ENCODE data around the gene SPPL2A. TPM values are rescaled to one million over a fixed set of nuclear protein-coding genes. Genes with fewer than 3 reads are reported as not detected.

SPPL2A gene
- total RNA-seq, 2 experiments from 2014 or later = 72.3 to 74.1 TPM

GRCh38 chr15:50751394-50751793 is 14.1 kb downstream of the SPPL2A start:
- Mint-ChIP-seq H3K4me3 (no peak overlapping the region), H3K36me3 (peaks cover 13% of the 10 kb centered on the region), H3K4me1 (peaks cover 9% of the 10 kb centered on the region), H3K9me3 (no peaks in the 10 kb centered on the region), H3K27ac (no peak overlapping the region), H3K27me3 (no peaks in the 10 kb centered on the region)
- no peak for ATAC-seq (ENCODE audit: low read depth)
- POLR2A ChIA-PET = no interaction called here
- no peak for DNase-seq

DNA sequence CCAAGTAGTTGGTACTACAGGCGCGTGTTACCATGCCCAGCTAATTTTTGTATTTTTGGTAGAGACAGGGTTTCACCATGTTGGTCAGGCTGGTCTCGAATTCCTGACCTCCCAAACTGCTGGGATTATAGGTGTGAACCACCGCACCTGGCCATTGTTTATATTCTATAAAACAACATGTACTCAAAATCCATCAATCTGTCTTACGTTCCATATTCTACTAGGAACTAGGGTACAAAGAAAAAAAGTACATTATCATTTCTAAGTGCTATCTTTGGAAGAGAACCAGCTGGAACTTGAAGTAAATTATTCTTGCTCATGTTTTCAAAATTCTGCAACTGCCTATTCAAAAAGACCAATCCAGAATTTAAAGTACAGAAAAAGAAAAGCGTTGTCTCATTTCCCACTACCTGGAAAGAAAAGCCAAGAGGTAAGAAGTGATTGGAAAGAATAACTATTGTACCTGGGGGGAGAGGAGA is 15.2 kb downstream of the SPPL2A start:
- Mint-ChIP-seq H3K27me3 (no peaks in the 10 kb centered on the region), H3K9me3 (no peaks in the 10 kb centered on the region), H3K4me1 (peaks cover 8% of the 10 kb centered on the region), H3K4me3 (no peak overlapping the region), H3K36me3 (peaks cover 12% of the 10 kb centered on the region), H3K27ac (no peak overlapping the region)
- ATAC-seq (ENCODE audit: low read depth) = no peak
- POLR2A ChIA-PET = no interaction called here
- no peak for DNase-seq

- no peak for DNase-seq
- POLR2A ChIA-PET = no interaction called here
- Mint-ChIP-seq H3K27ac (no peak overlapping the region), H3K36me3 (peaks cover 5% of the 10 kb centered on the region), H3K27me3 (no peaks in the 10 kb centered on the region), H3K4me1 (peaks cover 4% of the 10 kb centered on the region), H3K4me3 (no peak overlapping the region), H3K9me3 (no peaks in the 10 kb centered on the region)
- ATAC-seq (ENCODE audit: low read depth) = no peak
These were observed 18.0 kb downstream of the SPPL2A start for GRCh38 chr15:50747523-50747922.

DNA sequence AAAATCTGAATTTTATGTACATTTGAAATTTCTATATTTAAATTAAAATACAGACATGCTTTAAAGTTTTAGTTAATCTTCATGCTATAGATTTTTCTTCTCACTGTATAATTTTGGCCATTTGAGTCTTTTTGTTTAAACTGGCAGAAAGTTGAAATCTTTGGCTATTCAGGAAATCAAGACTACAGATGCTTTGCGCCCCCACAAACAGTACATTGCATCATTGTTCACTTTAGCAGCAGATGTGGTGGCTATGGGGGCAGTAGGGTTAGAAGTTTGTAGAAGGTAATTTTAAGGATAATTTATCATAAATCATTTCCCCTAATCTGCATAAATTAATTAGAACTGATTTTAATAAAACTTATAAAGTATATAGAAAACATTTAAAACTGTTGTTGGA is 20.9 kb downstream of the SPPL2A start:
- POLR2A ChIA-PET = interaction anchor here (0.7 kb wide), 1 partner anchor 325 kb away, joined by 4 read pairs; no protein-coding TSS in a partner anchor
- Mint-ChIP-seq H3K27me3 (no peaks in the 10 kb centered on the region), H3K4me3 (no peak overlapping the region), H3K4me1 (no peaks in the 10 kb centered on the region), H3K27ac (no peak overlapping the region), H3K9me3 (no peaks in the 10 kb centered on the region), H3K36me3 (peaks cover 7% of the 10 kb centered on the region)
- DNase-seq = no peak
- no peak for ATAC-seq (ENCODE audit: low read depth)

DNA sequence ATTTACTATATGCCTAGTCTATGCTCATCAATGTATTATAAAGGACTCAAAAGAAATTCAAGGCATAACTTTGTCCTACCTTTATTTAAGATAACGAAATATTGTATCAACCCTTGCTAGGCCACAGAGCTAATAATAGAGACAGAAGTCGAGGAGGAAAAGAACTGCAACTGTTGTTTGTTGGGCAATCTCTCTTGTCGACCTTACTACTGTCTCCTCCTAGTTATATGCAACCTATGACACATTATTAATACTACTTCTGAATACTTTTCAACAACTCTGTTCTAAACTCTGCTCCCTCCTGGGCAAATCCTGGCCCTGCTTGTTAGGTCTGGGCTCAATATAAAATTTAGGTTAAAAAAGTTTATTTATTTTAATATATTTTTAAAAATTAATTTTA is 24.6 kb downstream of the SPPL2A start:
- DNase-seq = no peak
- H3K27ac Mint-ChIP-seq = no peak overlapping the region
- no peaks in the 10 kb centered on the region for H3K9me3 Mint-ChIP-seq
- no peak overlapping the region for H3K4me3 Mint-ChIP-seq
- no peaks in the 10 kb centered on the region for H3K4me1 Mint-ChIP-seq
- no peaks in the 10 kb centered on the region for H3K27me3 Mint-ChIP-seq
- POLR2A ChIA-PET = no interaction called here
- no peak for ATAC-seq (ENCODE audit: low read depth)
- peaks cover 8% of the 10 kb centered on the region for H3K36me3 Mint-ChIP-seq

DNA sequence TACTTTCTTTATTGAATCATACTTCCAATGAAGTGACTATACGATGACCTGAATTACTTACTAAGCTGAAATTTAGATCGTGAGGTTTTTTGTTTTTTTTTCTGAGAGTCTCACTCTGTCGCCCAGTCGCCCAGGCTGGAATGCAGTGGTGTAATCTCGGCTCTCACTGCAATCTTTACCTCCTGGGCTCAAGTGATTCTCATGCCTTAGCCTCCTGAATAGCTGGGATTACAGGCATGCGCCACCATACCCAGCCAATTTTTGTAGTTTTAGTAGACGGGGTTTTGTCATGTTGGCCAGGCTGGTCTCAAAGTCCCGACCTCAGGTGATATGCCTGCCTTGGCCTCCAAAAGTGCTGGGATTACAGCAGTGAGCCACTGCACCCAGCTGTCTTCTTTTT is 28.7 kb downstream of the SPPL2A start:
- H3K36me3 Mint-ChIP-seq = peaks cover 25% of the 10 kb centered on the region
- H3K4me1 Mint-ChIP-seq = no peaks in the 10 kb centered on the region
- no peak for ATAC-seq (ENCODE audit: low read depth)
- no peak overlapping the region for H3K4me3 Mint-ChIP-seq
- no peak overlapping the region for H3K27ac Mint-ChIP-seq
- H3K27me3 Mint-ChIP-seq = no peaks in the 10 kb centered on the region
- no peaks in the 10 kb centered on the region for H3K9me3 Mint-ChIP-seq
- no peak for DNase-seq
- POLR2A ChIA-PET = no interaction called here

- Mint-ChIP-seq H3K9me3 (no peaks in the 10 kb centered on the region), H3K4me1 (no peaks in the 10 kb centered on the region), H3K4me3 (no peak overlapping the region), H3K27me3 (no peaks in the 10 kb centered on the region), H3K27ac (no peak overlapping the region), H3K36me3 (peaks cover 23% of the 10 kb centered on the region)
- DNase-seq (no peak), ATAC-seq (ENCODE audit: low read depth) (no peak)
- POLR2A ChIA-PET = no interaction called here
These were observed 30.4 kb downstream of the SPPL2A start for GRCh38 chr15:50735156-50735555.

DNA sequence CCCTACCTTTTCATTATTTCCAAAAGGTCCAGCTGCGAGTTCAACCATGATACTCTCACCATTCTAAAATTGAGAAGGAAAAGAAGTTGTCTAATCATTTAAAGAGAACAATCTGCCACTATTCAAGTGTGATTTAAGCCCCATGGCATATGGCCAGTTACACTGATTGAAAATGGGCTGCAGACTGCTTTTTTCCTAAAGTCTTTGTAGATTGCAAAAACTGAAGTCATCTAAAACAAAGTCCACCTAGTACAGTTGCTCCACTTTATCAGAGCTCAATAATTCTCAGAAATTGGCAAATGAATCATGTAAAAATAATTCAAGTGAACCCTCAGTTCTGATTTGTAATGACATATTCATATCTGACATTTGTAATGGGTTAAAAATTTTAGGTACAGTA is 39.2 kb downstream of the SPPL2A start:
- H3K4me1 Mint-ChIP-seq = no peaks in the 10 kb centered on the region
- H3K9me3 Mint-ChIP-seq = no peaks in the 10 kb centered on the region
- H3K27me3 Mint-ChIP-seq = no peaks in the 10 kb centered on the region
- DNase-seq = no peak
- no peak overlapping the region for H3K4me3 Mint-ChIP-seq
- peaks cover 22% of the 10 kb centered on the region for H3K36me3 Mint-ChIP-seq
- ATAC-seq (ENCODE audit: low read depth) = no peak
- POLR2A ChIA-PET = no interaction called here
- no peak overlapping the region for H3K27ac Mint-ChIP-seq

DNA sequence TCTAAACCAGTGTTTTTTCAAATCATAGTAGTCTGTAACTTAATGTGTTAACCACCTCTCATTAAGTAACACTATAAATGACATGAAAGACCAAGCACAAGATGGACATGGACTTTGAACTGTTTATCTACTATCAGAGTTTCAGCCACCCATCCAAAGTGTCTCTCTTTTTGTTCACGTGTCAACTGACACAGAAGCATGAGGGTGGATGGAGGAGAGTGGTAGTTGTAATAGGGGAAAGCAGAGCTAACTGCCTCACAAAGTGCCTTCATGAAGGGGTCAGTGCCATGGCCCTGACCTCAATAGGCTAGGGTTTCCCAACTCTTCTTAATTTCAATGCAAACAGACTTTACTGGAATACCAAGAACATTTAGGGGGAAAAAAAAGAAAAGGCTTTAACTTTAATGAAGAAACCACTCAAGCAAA is 46.8 kb downstream of the SPPL2A start:
- POLR2A ChIA-PET = no interaction called here
- Mint-ChIP-seq H3K4me1 (peaks cover 2% of the 10 kb centered on the region), H3K36me3 (peaks cover 28% of the 10 kb centered on the region), H3K27me3 (no peaks in the 10 kb centered on the region), H3K4me3 (no peak overlapping the region), H3K27ac (no peak overlapping the region), H3K9me3 (no peaks in the 10 kb centered on the region)
- no peak for DNase-seq
- ATAC-seq (ENCODE audit: low read depth) = no peak

DNA sequence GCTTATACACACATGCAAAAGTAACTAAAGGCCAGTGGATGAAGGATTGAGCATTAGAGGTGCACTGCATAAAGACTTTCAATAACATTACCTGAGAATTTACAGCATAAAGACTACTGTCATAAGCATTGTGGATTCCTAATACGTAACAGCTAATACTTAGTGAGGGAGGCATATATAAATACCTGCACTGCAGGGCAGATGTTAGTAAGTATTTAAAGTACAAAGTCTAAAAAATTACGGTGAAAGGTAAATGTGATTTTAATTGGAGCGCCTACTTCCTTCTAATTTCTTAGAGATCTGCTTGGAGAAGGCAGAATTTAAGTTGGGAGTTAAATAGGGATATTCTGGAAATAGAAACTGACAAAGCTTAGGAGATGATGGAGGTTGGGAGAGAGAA is 53.5 kb downstream of the SPPL2A start:
- Mint-ChIP-seq H3K27me3 (no peaks in the 10 kb centered on the region), H3K27ac (no peak overlapping the region), H3K36me3 (peaks cover 2% of the 10 kb centered on the region), H3K9me3 (no peaks in the 10 kb centered on the region), H3K4me3 (no peak overlapping the region), H3K4me1 (peaks cover 3% of the 10 kb centered on the region)
- POLR2A ChIA-PET = no interaction called here
- DNase-seq (no peak), ATAC-seq (ENCODE audit: low read depth) (no peak)

DNA sequence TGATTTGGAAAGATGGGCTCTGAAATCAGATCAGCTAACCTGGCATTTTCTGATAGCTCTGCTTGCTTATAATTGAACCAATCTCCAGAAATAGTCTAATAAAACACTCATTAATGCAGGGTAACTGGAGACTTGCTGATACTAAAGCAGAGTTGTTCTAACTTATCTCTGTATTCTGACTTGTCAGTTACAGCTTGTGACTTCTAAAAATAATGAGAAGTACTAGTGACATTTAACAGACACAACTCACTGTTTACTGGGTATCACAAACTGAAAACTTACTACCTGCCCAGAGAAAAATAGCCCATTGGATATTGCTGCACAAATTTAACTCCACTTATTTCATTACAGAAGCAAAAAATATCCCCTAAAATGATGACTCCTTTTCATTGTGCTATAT is 54.9 kb downstream of the SPPL2A start:
- H3K4me3 Mint-ChIP-seq = no peak overlapping the region
- ATAC-seq (ENCODE audit: low read depth) (no peak), DNase-seq (no peak)
- no peaks in the 10 kb centered on the region for H3K9me3 Mint-ChIP-seq
- POLR2A ChIA-PET = no interaction called here
- H3K27me3 Mint-ChIP-seq = no peaks in the 10 kb centered on the region
- H3K4me1 Mint-ChIP-seq = peaks cover 5% of the 10 kb centered on the region
- H3K36me3 Mint-ChIP-seq = peaks cover 3% of the 10 kb centered on the region
- no peak overlapping the region for H3K27ac Mint-ChIP-seq

GRCh38 chr15:50707878-50708427 is 57.6 kb downstream of the SPPL2A start:
- Mint-ChIP-seq H3K4me1 (peaks cover 5% of the 10 kb centered on the region), H3K27ac (no peak overlapping the region), H3K4me3 (no peak overlapping the region), H3K9me3 (no peaks in the 10 kb centered on the region), H3K27me3 (no peaks in the 10 kb centered on the region), H3K36me3 (peaks cover 1% of the 10 kb centered on the region)
- DNase-seq (no peak), ATAC-seq (ENCODE audit: low read depth) (no peak)
- POLR2A ChIA-PET = no interaction called here

DNA sequence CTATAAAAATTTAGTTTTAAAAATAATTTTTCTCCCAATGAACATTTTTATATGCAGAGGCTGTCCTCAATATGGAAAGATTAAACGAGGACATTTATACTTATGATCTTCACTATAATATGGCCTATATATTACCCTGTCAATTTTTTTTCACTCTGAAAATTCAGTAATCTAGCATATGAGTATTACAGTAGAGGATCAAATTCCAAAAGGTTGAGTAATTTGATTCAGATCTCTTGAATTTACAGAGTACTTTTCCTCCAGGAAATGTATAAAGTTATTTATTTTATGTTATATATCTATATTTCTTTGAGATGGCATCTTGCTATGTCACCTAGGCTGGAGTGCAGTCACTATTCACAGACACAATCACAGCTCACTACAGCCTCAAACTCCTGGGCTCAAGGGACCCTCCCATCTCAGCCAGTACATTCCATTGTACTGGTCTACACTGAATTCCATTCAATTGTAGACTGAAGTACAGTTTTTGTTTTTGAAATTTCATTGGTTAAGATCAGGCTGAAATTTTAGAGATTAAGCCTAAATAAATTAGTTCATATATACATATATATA is 62.7 kb downstream of the SPPL2A start:
- H3K27ac Mint-ChIP-seq = no peak overlapping the region
- peaks cover 1% of the 10 kb centered on the region for H3K4me1 Mint-ChIP-seq
- no peaks in the 10 kb centered on the region for H3K27me3 Mint-ChIP-seq
- POLR2A ChIA-PET = no interaction called here
- no peak for DNase-seq
- no peak for ATAC-seq (ENCODE audit: low read depth)
- H3K4me3 Mint-ChIP-seq = no peak overlapping the region
- peaks cover 7% of the 10 kb centered on the region for H3K36me3 Mint-ChIP-seq
- no peaks in the 10 kb centered on the region for H3K9me3 Mint-ChIP-seq

DNA sequence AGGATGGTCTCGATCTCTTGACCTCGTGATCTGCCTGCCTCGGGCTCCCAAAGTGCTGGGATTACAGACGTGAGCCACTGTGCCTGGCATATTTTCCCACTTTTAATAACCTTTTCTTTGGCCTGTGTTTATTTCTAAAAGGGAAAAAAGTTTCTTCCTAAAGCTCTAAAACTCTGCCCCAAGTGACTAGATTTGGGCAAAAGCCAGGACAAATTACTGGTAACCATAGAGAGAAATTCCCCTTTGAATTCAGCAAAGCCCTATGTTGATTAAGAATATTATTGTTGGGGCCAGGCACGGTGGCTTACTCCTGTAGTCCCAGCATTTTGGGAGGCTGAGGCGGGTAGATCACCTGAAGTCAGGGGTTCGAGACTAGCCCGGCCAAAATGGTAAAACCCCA is 67.4 kb downstream of the SPPL2A start:
- Mint-ChIP-seq H3K27me3 (no peaks in the 10 kb centered on the region), H3K9me3 (no peaks in the 10 kb centered on the region), H3K4me3 (no peak overlapping the region), H3K36me3 (peaks cover 5% of the 10 kb centered on the region), H3K4me1 (no peaks in the 10 kb centered on the region), H3K27ac (no peak overlapping the region)
- no peak for ATAC-seq (ENCODE audit: low read depth)
- no peak for DNase-seq
- POLR2A ChIA-PET = no interaction called here

Data from activated naive CD8-positive, alpha-beta T cell treated with anti-CD3 and anti-CD28 coated beads, Interleukin-2, amount 10 ng/mL, durations not matched to agents 7 days and 5 days (primary cell).